OCI-LY7 (cell line): ENCODE results near the gene TASOR2. TPM values are rescaled to one million over a fixed set of nuclear protein-coding genes. Genes with fewer than 3 reads are reported as not detected.

Source experiments
- BruUV-seq: library from RNA; stranded (reverse); fragments of 400-500 nt; replicated peaks from 2 replicates; lab custom pipeline; 2021; lab: Mats Ljungman, UMichigan
- CTCF ChIA-PET: fragments of 300-600 bp; sonication (Branson Sonifier 250); formaldehyde crosslinking; loops from one replicate; lab custom pipeline; 2022; ENCODE audit warnings: antibody characterized with exemption; ENCODE audit not compliant: unreplicated experiment; lab: Charles Lee
- POLR2A ChIA-PET: fragments of 300-600 bp; sonication (Branson Sonifier 250); formaldehyde crosslinking; loops from one replicate; lab custom pipeline; 2022; ENCODE audit warnings: antibody characterized with exemption; lab: Charles Lee
- DNase-seq: peaks from one replicate; pipeline ENCODE4 v3.0.0-alpha.2; 2015; ENCODE audit warnings: low spot score
- H2AFZ ChIP-seq: fragments of 200-600 bp; sonication (generic), shearing (Covaris generic); 2 replicates; pipeline ENCODE4 v1.6.1; 2014; ENCODE audit warnings: mild to moderate bottlenecking, antibody characterized with exemption, low read length, moderate library complexity
- H3K27ac ChIP-seq: fragments of 200-600 bp; sonication (generic); 2 replicates; pipeline ENCODE4 v1.5.1; 2014; ENCODE audit warnings: mixed run types, low read depth, mild to moderate bottlenecking, moderate library complexity, low read length, inconsistent platforms; ENCODE audit not compliant: poor library complexity, severe bottlenecking
- H3K36me3 ChIP-seq: fragments of 200-600 bp; sonication (generic); 2 replicates; pipeline ENCODE4 v1.6.1; 2014; ENCODE audit warnings: mild to moderate bottlenecking, antibody characterized with exemption, low read length, moderate library complexity, mixed read lengths; ENCODE audit not compliant: insufficient read depth
- H3K4me1 ChIP-seq: fragments of 200-600 bp; sonication (generic); 2 replicates; pipeline ENCODE4 v1.5.1; 2014; ENCODE audit warnings: mild to moderate bottlenecking, low read length; ENCODE audit not compliant: insufficient read depth, poor library complexity, severe bottlenecking
- H3K4me2 ChIP-seq: fragments of 200-600 bp; sonication (generic); 2 replicates; pipeline ENCODE4 v1.6.1; 2014; ENCODE audit warnings: mild to moderate bottlenecking, low read length
- H3K4me3 ChIP-seq: fragments of 200-600 bp; sonication (generic); 2 replicates; pipeline ENCODE4 v1.5.1; 2014; ENCODE audit warnings: mild to moderate bottlenecking, low read depth, low read length; ENCODE audit not compliant: poor library complexity, severe bottlenecking
- H3K79me2 ChIP-seq: fragments of 200-600 bp; sonication (generic); 2 replicates; pipeline ENCODE4 v1.6.1; 2016; ENCODE audit warnings: low read depth, mild to moderate bottlenecking, low read length, moderate library complexity, mixed read lengths; ENCODE audit not compliant: insufficient read depth
- H3K9me2 ChIP-seq: fragments of 200-600 bp; sonication (generic); 2 replicates; pipeline ENCODE4 v1.6.1; 2016; ENCODE audit warnings: mild to moderate bottlenecking, low read length, mixed read lengths; ENCODE audit not compliant: insufficient read depth
- H3K9me3 ChIP-seq: fragments of 200-600 bp; sonication (generic); 2 replicates; pipeline ENCODE4 v1.6.1; 2014; ENCODE audit warnings: mild to moderate bottlenecking, mixed run types, low read length, mixed read lengths
- H4K20me1 ChIP-seq: fragments of 200-600 bp; sonication (generic); 2 replicates; pipeline ENCODE4 v1.6.1; 2014; ENCODE audit warnings: mild to moderate bottlenecking, antibody characterized with exemption, low read length, moderate library complexity, mixed read lengths; ENCODE audit not compliant: insufficient read depth
- CTCF ChIP-seq: fragments of 200-600 bp; sonication (generic); conservative IDR thresholded peaks from 2 replicates; pipeline ENCODE4 v1.5.1; 2014; ENCODE audit warnings: mild to moderate bottlenecking, antibody characterized with exemption, low read length, moderate library complexity, mixed read lengths
- EZH2phosphoT487 ChIP-seq: fragments of 200-600 bp; sonication (generic); IDR thresholded peaks from 2 replicates; pipeline ENCODE4 v1.6.1; 2018; ENCODE audit warnings: low read depth, borderline replicate concordance, mild to moderate bottlenecking, mixed run types, antibody characterized with exemption, low read length, moderate library complexity, mixed read lengths
- intact Hi-C: fragments of 100-400 bp; cut with micrococcal nuclease; formaldehyde crosslinking; loops from one replicate; pipeline ENCODE4 v1.10.0; 2022; ENCODE audit not compliant: unreplicated experiment
- total RNA-seq, 2 experiments: library from RNA; depleted of rRNA in 1 of 2; stranded (reverse); fragments of >200 nt in 1 of 2; shearing (Covaris generic) in 1 of 2; gene quantifications; 2 replicates each; pipeline ENCODE4 v1.2.3, GENCODE V29; 2014 to 2022

Gene TASOR2
- total RNA-seq, 2 experiments from 2014 or later: 103 to 116 TPM

DNA sequence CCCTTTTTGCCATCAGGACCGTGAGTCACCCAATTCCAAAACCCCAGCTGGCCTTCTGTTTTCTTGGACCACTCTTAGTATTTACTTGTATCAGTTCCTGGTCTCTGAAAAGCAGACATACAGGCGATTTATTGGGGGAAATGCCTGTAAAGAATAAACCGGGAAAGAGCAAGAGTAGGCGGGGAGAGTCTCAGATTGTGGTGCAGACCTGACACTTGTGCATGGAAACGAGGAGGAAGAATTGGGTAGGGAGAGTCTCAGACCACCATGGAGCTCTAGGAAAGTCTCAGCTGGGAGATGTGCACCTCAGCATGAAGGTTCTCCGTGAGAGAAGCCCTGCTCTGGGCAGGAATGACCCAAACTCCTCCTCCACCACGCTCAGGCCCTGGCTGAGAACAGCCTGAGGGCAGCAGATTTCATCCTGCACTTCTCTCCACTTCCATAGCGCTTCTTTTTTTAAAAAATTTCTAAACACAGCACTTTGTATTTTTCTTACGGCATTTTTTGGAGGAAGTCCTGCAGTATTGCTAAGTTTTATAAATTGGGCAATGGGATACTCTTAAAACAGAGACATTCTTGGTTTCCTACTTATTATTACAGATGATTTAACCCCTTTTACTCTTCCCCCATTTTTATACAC is 6.1 kb upstream of the TASOR2 start:
- TF ChIP-seq CTCF: no peak
- no peak for TF ChIP-seq EZH2phosphoT487
- no peak overlapping the region for H3K27ac ChIP-seq
- H2AFZ ChIP-seq: no peak overlapping the region; the same call in 1 of the 2 replicates
- H3K4me3 ChIP-seq: no peak overlapping the region
- H3K36me3 ChIP-seq: no peaks in the 10 kb centered on the region
- H3K4me2 ChIP-seq: no peak overlapping the region
- DNase-seq: no peak
- intact Hi-C loops: no loop called here
- H3K79me2 ChIP-seq: no peaks in the 10 kb centered on the region
- no TSS peak for BruUV-seq
- ChIA-PET POLR2A (interaction anchor here (1.1 to 1.6 kb wide), 4 partner anchors 9 to 11 kb away, joined by 4 to 8 read pairs (median 4); no protein-coding TSS in a partner anchor), CTCF (no interaction called here)
- peaks cover 34% of the 10 kb centered on the region for H3K4me1 ChIP-seq
- H3K9me2 ChIP-seq: no peaks in the 10 kb centered on the region
- H3K9me3 ChIP-seq: peaks cover 11% of the 10 kb centered on the region; the same call in 1 of the 2 replicates
- H4K20me1 ChIP-seq: no peaks in the 10 kb centered on the region

GRCh38 chr10:5679037-5679435 is 5.6 kb upstream of the TASOR2 start:
- no peak for DNase-seq
- Histone ChIP-seq H3K79me2 (no peaks in the 10 kb centered on the region), H2AFZ (no peak overlapping the region; the same call in 1 of the 2 replicates), H4K20me1 (no peaks in the 10 kb centered on the region), H3K27ac (no peak overlapping the region), H3K4me1 (peaks cover 39% of the 10 kb centered on the region), H3K36me3 (no peaks in the 10 kb centered on the region), H3K4me2 (no peak overlapping the region), H3K9me3 (peaks cover 11% of the 10 kb centered on the region; the same call in 1 of the 2 replicates), H3K4me3 (no peak overlapping the region), H3K9me2 (no peaks in the 10 kb centered on the region)
- TF ChIP-seq EZH2phosphoT487 (no peak), CTCF (no peak)
- CTCF ChIA-PET: no interaction called here
- BruUV-seq: no TSS peak
- POLR2A ChIA-PET: interaction anchor here (0.6 to 1.5 kb wide), 5 partner anchors 10 to 35 kb away, joined by 3 to 5 read pairs (median 4); no protein-coding TSS in a partner anchor
- intact Hi-C loops: no loop called here

DNA sequence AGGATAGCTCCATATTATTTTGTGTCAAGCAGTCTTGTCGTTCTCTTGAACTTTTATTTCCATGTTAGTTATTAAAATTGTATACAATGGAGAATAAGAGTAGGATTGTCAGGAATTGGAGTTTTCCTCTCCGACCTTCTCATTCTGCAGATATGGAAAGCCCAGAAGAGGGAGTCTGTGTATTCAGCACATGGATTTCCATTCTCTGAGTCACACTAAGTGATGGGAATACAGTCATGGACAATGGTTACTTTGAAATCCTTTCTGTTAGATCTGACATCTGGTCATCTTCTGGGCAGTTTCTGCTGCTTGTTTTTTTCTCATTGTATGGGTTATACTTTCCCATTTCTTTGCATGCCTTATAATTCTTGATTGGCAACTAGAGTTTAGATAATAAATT is 5.0 kb upstream of the TASOR2 start:
- CTCF ChIA-PET: no interaction called here
- H3K79me2 ChIP-seq: no peaks in the 10 kb centered on the region
- H3K27ac ChIP-seq: no peak overlapping the region
- no peak overlapping the region for H2AFZ ChIP-seq
- H4K20me1 ChIP-seq: no peaks in the 10 kb centered on the region
- intact Hi-C loops: no loop called here
- DNase-seq: no peak
- no peak overlapping the region for H3K4me3 ChIP-seq
- no peak overlapping the region for H3K4me2 ChIP-seq
- TF ChIP-seq EZH2phosphoT487: no peak
- no peak for TF ChIP-seq CTCF
- POLR2A ChIA-PET: interaction anchor here (0.6 to 1.5 kb wide), 6 partner anchors 9 to 35 kb away, joined by 3 to 5 read pairs (median 4); no protein-coding TSS in a partner anchor
- H3K9me2 ChIP-seq: no peaks in the 10 kb centered on the region
- H3K36me3 ChIP-seq: no peaks in the 10 kb centered on the region
- H3K4me1 ChIP-seq: peaks cover 43% of the 10 kb centered on the region
- peaks cover 5% of the 10 kb centered on the region; the same call in 1 of the 2 replicates for H3K9me3 ChIP-seq
- BruUV-seq: no TSS peak
